SH-SY5Y (cell line): Measurements from ENCODE around the gene SND1.

Experiments used
- GATA2 ChIP-seq: IDR thresholded peaks from 2 replicates; pipeline ENCODE4 v1.6.1; 2011; ENCODE audit warnings: mild to moderate bottlenecking, low read depth, low read length
- GATA3 ChIP-seq: IDR thresholded peaks from 2 replicates; pipeline ENCODE4 v1.6.1; 2011; ENCODE audit warnings: low read depth, mild to moderate bottlenecking, low read length, moderate library complexity

- TF ChIP-seq GATA2: no peak
- TF ChIP-seq GATA3: no peak
Observed at GRCh38 chr7:127903892-127904669, 252.1 kb downstream of the SND1 start.
